H1 (cell line): ENCODE results near the gene FOXO1. TPM values are rescaled to one million over a fixed set of nuclear protein-coding genes. Genes with fewer than 3 reads are reported as not detected.

Source experiments
- CTCF ChIA-PET: fragments of 300-600 bp; sonication (Branson Sonifier 250); formaldehyde crosslinking; loops from one replicate; lab custom pipeline; 2021; ENCODE audit not compliant: partially characterized antibody; lab: Charles Lee
- POLR2A ChIA-PET: fragments of 300-600 bp; sonication (Branson Sonifier 250); formaldehyde crosslinking; loops from one replicate; lab custom pipeline; 2021; ENCODE audit warnings: inconsistent platforms; ENCODE audit not compliant: partially characterized antibody; lab: Charles Lee
- DNase-seq, 2 experiments: peaks; one replicate each; pipeline versions ENCODE4 v3.0.0 to v3.0.0-alpha.2; 2010 to 2022; ENCODE audit warnings: low spot score in 2 of 2, low read depth in 1 of 2, mixed read lengths in 1 of 2
- FAIRE-seq: peaks from 2 replicates; lab custom pipeline; 2011; peaks lifted over from hg19 to GRCh38; lab: Jason Lieb, UNC
- H2AFZ ChIP-seq: 2 replicates; pipeline ENCODE4 v1.8.1; 2012; ENCODE audit warnings: low read length, inconsistent platforms
- H2AK5ac ChIP-seq: 2 replicates; pipeline ENCODE4 v1.6.1; 2013; ENCODE audit warnings: low read depth, low read length
- H2BK120ac ChIP-seq: replicated peaks from 2 replicates; pipeline ENCODE3; 2013; ENCODE audit warnings: low read depth, low read length, inconsistent platforms
- H2BK12ac ChIP-seq: 2 replicates; pipeline ENCODE4 v1.6.1; 2013; ENCODE audit warnings: low read depth, low read length
- H2BK15ac ChIP-seq: 2 replicates; pipeline ENCODE4 v1.6.1; 2013; ENCODE audit warnings: low read length
- H2BK20ac ChIP-seq: 2 replicates; pipeline ENCODE4 v1.6.1; 2013; ENCODE audit warnings: low read length
- H2BK5ac ChIP-seq: 2 replicates; pipeline ENCODE4 v1.6.1; 2013; ENCODE audit warnings: low read depth, low read length
- H3K14ac ChIP-seq: 2 replicates; pipeline ENCODE4 v1.6.1; 2013; ENCODE audit warnings: inconsistent platforms; ENCODE audit not compliant: insufficient read length
- H3K18ac ChIP-seq: 2 replicates; pipeline ENCODE4 v1.6.1; 2013; ENCODE audit warnings: low read length; ENCODE audit errors: extremely low read depth
- H3K23ac ChIP-seq: 2 replicates; pipeline ENCODE4 v1.6.1; 2013; ENCODE audit warnings: inconsistent platforms; ENCODE audit not compliant: insufficient read length
- H3K23me2 ChIP-seq: 2 replicates; pipeline ENCODE4 v1.6.1; 2013; ENCODE audit warnings: low read depth, low read length
- H3K27ac ChIP-seq: 2 replicates; pipeline ENCODE4 v1.6.1; 2011; ENCODE audit warnings: low read depth, low read length, inconsistent platforms
- H3K27me3 ChIP-seq, 4 experiments: replicated peaks in 1 of 4; 1 replicate in 1 of 4; 2 replicates in 3 of 4; pipeline versions ENCODE4 v1.6.1 to v1.8.1; 2011 to 2013; ENCODE audit warnings: low read length in 3 of 4, mild to moderate bottlenecking in 3 of 4, inconsistent platforms in 2 of 4, mixed read lengths in 2 of 4, moderate library complexity in 1 of 4; ENCODE audit not compliant: control insufficient read depth in 3 of 4, insufficient read depth in 3 of 4; ENCODE audit errors: extremely low read depth in 1 of 4
- H3K36me3 ChIP-seq, 4 experiments: 2 replicates each; pipeline versions ENCODE4 v1.6.1 to v1.8.1; 2011 to 2013; ENCODE audit warnings: mild to moderate bottlenecking in 4 of 4, low read length in 3 of 4, moderate library complexity in 2 of 4, control low read depth in 1 of 4, inconsistent platforms in 1 of 4; ENCODE audit not compliant: insufficient read depth in 4 of 4, control insufficient read depth in 2 of 4
- H3K4ac ChIP-seq: replicated peaks from 2 replicates; pipeline ENCODE3; 2013; ENCODE audit warnings: low read length, low read depth, mixed read lengths, inconsistent platforms; ENCODE audit not compliant: insufficient read length
- H3K4me1 ChIP-seq, 4 experiments: replicated peaks in 1 of 4; 1 replicate in 1 of 4; 2 replicates in 3 of 4; pipeline versions ENCODE4 v1.6.1 to v1.8.1; 2011 to 2013; ENCODE audit warnings: low read length in 3 of 4, inconsistent platforms in 2 of 4, mixed read lengths in 1 of 4; ENCODE audit not compliant: insufficient read depth in 4 of 4, control insufficient read depth in 3 of 4
- H3K4me2 ChIP-seq, 2 experiments: 2 replicates each; pipeline versions ENCODE4 v1.6.1 to v1.8.1; 2011 to 2013; ENCODE audit warnings: low read depth in 2 of 2, low read length in 2 of 2, control low read depth in 1 of 2, inconsistent platforms in 1 of 2, mild to moderate bottlenecking in 1 of 2; ENCODE audit not compliant: insufficient read depth in 1 of 2
- H3K4me3 ChIP-seq, 4 experiments: fragments of 200-600, 300-600 bp in 1 of 4; sonication (generic), shearing (Covaris generic), sonication (Bioruptor Twin) in 1 of 4; 2 replicates each; pipeline versions ENCODE4 v1.5.1 to v1.8.1; 2011 to 2016; ENCODE audit warnings: low read length in 4 of 4, low read depth in 3 of 4, control low read depth in 2 of 4, inconsistent platforms in 2 of 4, mild to moderate bottlenecking in 2 of 4, mixed read lengths in 1 of 4, moderate library complexity in 1 of 4; ENCODE audit not compliant: insufficient read depth in 2 of 4; ENCODE audit errors: extremely low read depth in 1 of 4
- H3K56ac ChIP-seq: replicated peaks from 2 replicates; pipeline ENCODE3; 2013; ENCODE audit warnings: low read depth, mild to moderate bottlenecking, mixed read lengths, low read length, inconsistent platforms; ENCODE audit not compliant: insufficient read length
- H3K79me1 ChIP-seq: 2 replicates; pipeline ENCODE4 v1.6.1; 2013; ENCODE audit warnings: low read depth, low read length, control low read depth
- H3K79me2 ChIP-seq, 2 experiments: 2 replicates each; pipeline versions ENCODE4 v1.6.1 to v1.8.1; 2012 to 2013; ENCODE audit warnings: low read length in 2 of 2, mild to moderate bottlenecking in 2 of 2, inconsistent platforms in 1 of 2; ENCODE audit not compliant: insufficient read depth in 2 of 2, control insufficient read depth in 1 of 2
- H3K9ac ChIP-seq, 4 experiments: replicated peaks in 1 of 4; 1 replicate in 1 of 4; 2 replicates in 3 of 4; pipeline versions ENCODE4 v1.6.1 to v1.8.1; 2011 to 2013; ENCODE audit warnings: low read depth in 3 of 4, low read length in 3 of 4, control low read depth in 2 of 4, mild to moderate bottlenecking in 2 of 4, moderate library complexity in 2 of 4, inconsistent platforms in 1 of 4; ENCODE audit errors: extremely low read depth in 1 of 4
- H3K9me3 ChIP-seq, 2 experiments: 2 replicates each; pipeline versions ENCODE4 v1.6.1 to v1.8.1; 2012 to 2013; ENCODE audit warnings: mild to moderate bottlenecking in 2 of 2, moderate library complexity in 2 of 2, control low read depth in 1 of 2, inconsistent platforms in 1 of 2, low read depth in 1 of 2, low read length in 1 of 2, mixed read lengths in 1 of 2; ENCODE audit not compliant: insufficient read depth in 2 of 2
- H4K20me1 ChIP-seq, 2 experiments: replicated peaks in 1 of 2; 2 replicates each; pipeline versions ENCODE3 to v1.8.1; 2011 to 2013; ENCODE audit warnings: inconsistent platforms in 2 of 2, low read length in 2 of 2, mild to moderate bottlenecking in 1 of 2; ENCODE audit not compliant: insufficient read depth in 2 of 2, control insufficient read depth in 1 of 2
- H4K5ac ChIP-seq: 2 replicates; pipeline ENCODE4 v1.6.1; 2013; ENCODE audit warnings: low read length, low read depth, mixed read lengths, inconsistent platforms; ENCODE audit not compliant: insufficient read length
- H4K8ac ChIP-seq: 2 replicates; pipeline ENCODE4 v1.8.0; 2013; ENCODE audit warnings: mild to moderate bottlenecking, moderate library complexity, low read length, inconsistent platforms; ENCODE audit not compliant: insufficient read depth; ENCODE audit errors: extremely low read depth
- H4K91ac ChIP-seq: replicated peaks from 2 replicates; pipeline ENCODE3; 2013; ENCODE audit warnings: low read length, mixed read lengths, inconsistent platforms; ENCODE audit not compliant: insufficient read length
- ASH2L ChIP-seq: fragments of 200-600, 300-600 bp; sonication (generic); IDR thresholded peaks from one replicate; pipeline ENCODE4 v1.7.1; 2017; ENCODE audit warnings: low read length
- BACH1 ChIP-seq: IDR thresholded peaks from 2 replicates; pipeline ENCODE4 v1.6.1; 2012; ENCODE audit warnings: low read length, improper control_type of control experiment
- CBX5 ChIP-seq: fragments of 300-800, 300-1000 bp; sonication (generic); IDR thresholded peaks from 2 replicates; pipeline ENCODE4 v1.7.1; 2016; ENCODE audit warnings: antibody characterized with exemption, low read length, low read depth
- CBX8 ChIP-seq: fragments of 300-800, 300-1000 bp; sonication (generic); IDR thresholded peaks from 2 replicates; pipeline ENCODE4 v1.7.1; 2016; ENCODE audit warnings: low read depth, low read length, borderline replicate concordance
- CTBP2 ChIP-seq: IDR thresholded peaks from 2 replicates; pipeline ENCODE4 v1.7.0; 2011; ENCODE audit warnings: borderline replicate concordance, mild to moderate bottlenecking, moderate library complexity, mixed read lengths, low read length; ENCODE audit not compliant: insufficient read depth, insufficient read length
- CTCF ChIP-seq, 3 experiments: IDR thresholded peaks; 1 replicate in 2 of 3; 2 replicates in 1 of 3; pipeline versions ENCODE4 v1.5.1 to v1.6.1; 2011; ENCODE audit warnings: low read length in 3 of 3, mild to moderate bottlenecking in 3 of 3, inconsistent platforms in 2 of 3, low read depth in 1 of 3, moderate library complexity in 1 of 3; ENCODE audit not compliant: insufficient read depth in 1 of 3; ENCODE audit errors: control extremely low read depth in 1 of 3
- NANOG ChIP-seq: IDR thresholded peaks from 2 replicates; pipeline ENCODE4 v1.6.1; 2011; ENCODE audit warnings: low read length, low read depth, mild to moderate bottlenecking, inconsistent platforms; ENCODE audit not compliant: insufficient read depth, poor library complexity, severe bottlenecking
- POLR2AphosphoS5 ChIP-seq: IDR thresholded peaks from 2 replicates; pipeline ENCODE4 v1.6.1; 2011; ENCODE audit warnings: low read depth, low read length
- SAP30 ChIP-seq: fragments of 300-600 bp; sonication (generic); IDR thresholded peaks from 2 replicates; pipeline ENCODE4 v1.7.1; 2012; ENCODE audit warnings: low read length, moderate library complexity, mild to moderate bottlenecking, inconsistent platforms; ENCODE audit not compliant: insufficient read depth, insufficient replicate concordance
- SIN3A ChIP-seq, 2 experiments: IDR thresholded peaks in 1 of 2; conservative IDR thresholded peaks in 1 of 2; 2 replicates each; pipeline ENCODE4 v1.6.1; 2011 to 2012; ENCODE audit warnings: low read length in 2 of 2, improper control_type of control experiment in 1 of 2, low read depth in 1 of 2, mild to moderate bottlenecking in 1 of 2
- SP2 ChIP-seq: IDR thresholded peaks from 2 replicates; pipeline ENCODE4 v1.6.1; 2012; ENCODE audit warnings: mild to moderate bottlenecking, low read length, inconsistent platforms
- SP4 ChIP-seq: IDR thresholded peaks from 2 replicates; pipeline ENCODE4 v1.6.1; 2012; ENCODE audit warnings: low read length, inconsistent platforms
- WGBS, 2 experiments: shearing (Covaris generic) in 1 of 2; methylation state at CpG; one replicate each; pipeline versions ENCODE4 v1.1.6 to v1.1.7; 2013 to 2015; ENCODE audit warnings: low lambda C conversion rate in 2 of 2, mixed read lengths in 2 of 2, inconsistent platforms in 1 of 2, low coverage in 1 of 2, missing lambda C conversion rate in 1 of 2; ENCODE audit not compliant: insufficient replicate concordance in 2 of 2, insufficient coverage in 1 of 2, insufficient read length in 1 of 2; ENCODE audit errors: extremely low coverage in 1 of 2, missing lambda C conversion rate in 1 of 2; 5-methylcytosine and 5-hydroxymethylcytosine counted together
- polyA plus RNA-seq, 7 experiments: library from polyadenylated mRNA; depleted of rRNA in 3 of 7; stranded (reverse) in 5 of 7; unstranded in 2 of 7; fragments of >200 nt in 5 of 7; fragments of 200-250 nt in 2 of 7; gene quantifications; 1 replicate in 5 of 7; 2 replicates in 1 of 7; 4 replicates in 1 of 7; pipeline versions ENCODE4 v1.2.1 to v1.2.3, GENCODE V29; 2011 to 2013; ENCODE audit warnings: missing spikeins in 2 of 7, mixed read lengths in 2 of 7
- total RNA-seq: library from RNA; stranded (reverse); fragmentation: NEBNext Ultra II Directional; extraction: Animal tissue kit (Norgen Biotek cat#: 25700); gene quantifications from 2 replicates; pipeline ENCODE4 v1.2.1, GENCODE V29; 2021

FOXO1 gene
- total and polyA plus RNA-seq, 2 of the 8 experiments (the other 6 are each of a cell fraction or from before 2014, with no cell fraction given): 35.3 to 56.9 TPM

GRCh38 chr13:40697711-40698110, 31.3 kb upstream of the FOXO1 start:
- no peak overlapping the region for H3K4me3 ChIP-seq
- H3K4me2 ChIP-seq: no peak overlapping the region
- H3K9ac ChIP-seq: no peak overlapping the region
- no peak overlapping the region for H2BK20ac ChIP-seq
- H3K14ac ChIP-seq: no peak overlapping the region
- no peak for FAIRE-seq
- WGBS, 2 experiments: 89% methylated on average over 5 of the region's 5 CpGs; no CpG with 5 or more reads in 1 of the 2 experiments
- H2AK5ac ChIP-seq: no peak overlapping the region
- H3K56ac ChIP-seq: no peak overlapping the region
- H3K27ac ChIP-seq: no peak overlapping the region
- H2BK120ac ChIP-seq: no peak overlapping the region
- H2BK15ac ChIP-seq: no peak overlapping the region
- H3K36me3 ChIP-seq: no peaks in the 10 kb centered on the region
- no peak overlapping the region for H3K23ac ChIP-seq
- H3K4me1 ChIP-seq: no peaks in the 10 kb centered on the region
- no peak overlapping the region for H3K18ac ChIP-seq
- no peak overlapping the region for H2AFZ ChIP-seq
- no peaks in the 10 kb centered on the region for H4K20me1 ChIP-seq
- H4K5ac ChIP-seq: no peak overlapping the region
- H3K4ac ChIP-seq: no peak overlapping the region
- H3K27me3 ChIP-seq: no peaks in the 10 kb centered on the region; a peak in 2 of 7 replicates
- H3K79me2 ChIP-seq: no peaks in the 10 kb centered on the region
- H2BK5ac ChIP-seq: no peak overlapping the region
- no peak overlapping the region for H2BK12ac ChIP-seq
- ChIA-PET POLR2A (no interaction called here), CTCF (interaction anchor here (0.9 to 1.4 kb wide), 2 partner anchors 80 to 916 kb away, joined by 3 read pairs; no protein-coding TSS in a partner anchor)
- no peak overlapping the region for H4K91ac ChIP-seq
- no peak for DNase-seq
- no peaks in the 10 kb centered on the region for H3K79me1 ChIP-seq
- no peaks in the 10 kb centered on the region for H3K23me2 ChIP-seq
- H4K8ac ChIP-seq: no peak overlapping the region
- H3K9me3 ChIP-seq: no peaks in the 10 kb centered on the region
- TF ChIP-seq BACH1: no peak
- no peak for TF ChIP-seq CBX5
- no peak for TF ChIP-seq CBX8
- no peak for TF ChIP-seq SP4
- TF ChIP-seq SAP30: no peak
- TF ChIP-seq ASH2L: no peak
- no peak for TF ChIP-seq SP2
- no peak for TF ChIP-seq CTCF (IDR thresholded peaks at IDR 0.05; ENCODE audit: control extremely low read depth in 1 of 3, insufficient read depth in 1 of 3, low read depth in 1 of 3, low read length in 3 of 3)
- TF ChIP-seq SIN3A (conservative IDR thresholded peaks at IDR 0.05 in 1 of 2, IDR thresholded peaks at IDR 0.05 in 1 of 2; ENCODE audit: low read depth in 1 of 2, low read length in 2 of 2): no peak
- no peak for TF ChIP-seq NANOG
- TF ChIP-seq CTBP2: no peak
- no peak for TF ChIP-seq POLR2AphosphoS5
